Right cardiac atrium (tissue), 5 donors: ENCODE data around the gene LAMTOR2. TPM values are rescaled to one million over a fixed set of nuclear protein-coding genes. Genes with fewer than 3 reads are reported as not detected.

Experiments
- ATAC-seq, 2 donors: fragments of 200-7000 bp; cut with Tn5 transposase; one replicate each; pipeline versions ENCODE4 v1.8.0 to v1.9.1; 2020; ENCODE audit warnings: moderate library complexity in 2 of 2, mild to moderate bottlenecking in 1 of 2
- DNase-seq, 3 donors: peaks; one replicate each; pipeline ENCODE4 v3.0.0-alpha.2; 2020
- H3K27ac ChIP-seq: one replicate; pipeline ENCODE4 v1.5.1; 2013; ENCODE audit warnings: mild to moderate bottlenecking, low read length, control low read depth, moderate library complexity
- H3K27me3 ChIP-seq: one replicate; pipeline ENCODE4 v1.6.1; 2013; ENCODE audit not compliant: control insufficient read depth, insufficient read depth
- H3K4me1 ChIP-seq: one replicate; pipeline ENCODE4 v1.6.1; 2013; ENCODE audit warnings: low read length; ENCODE audit not compliant: control insufficient read depth, insufficient read depth
- H3K4me3 ChIP-seq: one replicate; pipeline ENCODE4 v1.5.1; 2013; ENCODE audit warnings: low read length, control low read depth
- H3K9me3 ChIP-seq: one replicate; pipeline ENCODE4 v1.6.1; 2013; ENCODE audit warnings: low read length; ENCODE audit not compliant: control insufficient read depth
- WGBS: extraction: QIAGEN DNeasy Blood & Tissue Kit; methylation state at CpG from one replicate; pipeline ENCODE4 v1.1.7; 2013; 5-methylcytosine and 5-hydroxymethylcytosine counted together
- intact Hi-C, 4 donors: fragments of 100-400 bp; cut with DNase I; formaldehyde crosslinking; loops; one replicate each; pipeline versions ENCODE4 v1.11.0 to v1.14.0; 2022 to 2023
- polyA plus RNA-seq: library from polyadenylated mRNA; stranded (reverse); fragments of 200-250 nt; gene quantifications from one replicate; pipeline ENCODE4 v1.2.3, GENCODE V29; 2013
- total RNA-seq, 4 donors: library from RNA; stranded (reverse); fragmentation: NEBNext Ultra II Directional; extraction: Animal tissue kit (Norgen Biotek cat#: 25700); gene quantifications; one replicate each; pipeline ENCODE4 v1.2.1, GENCODE V29; 2021
- donor health status: healthy with polysubstance abuse.
- donor health status: DM: no; HTN: yes; CAD: no.
- donor health status: DM: no; HTN: no; CAD: no.
- donor health status: DM: no; HTN: yes; CAD: no; lungs with severe emphysema.
- donor health status: DM: yes; HTN: yes; CAD: no.

The LAMTOR2 gene
- total and polyA plus RNA-seq, 5 donors, result 43.8 to 100 (median 54.8) TPM

GRCh38 chr1:156108057-156108456 lies 53.5 kb downstream of the LAMTOR2 start:
- no peak for ATAC-seq
- no peak overlapping the region for H3K27ac ChIP-seq
- 92% methylated on average over 3 of the region's 3 CpGs for WGBS

More at GRCh38 chr1:156108057-156108456, 53.5 kb downstream of the LAMTOR2 start:
- Histone ChIP-seq H3K4me1 (peaks cover 31% of the 10 kb centered on the region), H3K27me3 (no peaks in the 10 kb centered on the region), H3K9me3 (no peaks in the 10 kb centered on the region), H3K4me3 (no peak overlapping the region)
- intact Hi-C loops, result no loop called here
- no peak for DNase-seq

Other genes with a start within 250 kb of the LAMTOR2 start
- gene GON4L, start 197.6 kb upstream of the LAMTOR2 start, total RNA-seq, result 10 to 100 TPM; 24.4 to 30.2 (median 27.1) TPM
- 13.8 TPM for gene GON4L, start 197.6 kb upstream of the LAMTOR2 start, polyA plus RNA-seq
- 10 to 100 TPM; 11.4 to 15.4 (median 14.4) TPM for gene SYT11, start 195.2 kb upstream of the LAMTOR2 start, total RNA-seq
- 4.7 TPM for gene SYT11, start 195.2 kb upstream of the LAMTOR2 start, polyA plus RNA-seq
- 10 to 100 TPM; 21.6 to 26.2 (median 22.5) TPM for gene RIT1, start 143.4 kb upstream of the LAMTOR2 start, total RNA-seq
- 9.4 TPM for gene RIT1, start 143.4 kb upstream of the LAMTOR2 start, polyA plus RNA-seq
- 10 to 100 TPM; 24.0 to 29.3 (median 28.8) TPM for gene KHDC4, start 120.4 kb upstream of the LAMTOR2 start, total RNA-seq
- gene KHDC4, start 120.4 kb upstream of the LAMTOR2 start, polyA plus RNA-seq, result 20.0 TPM
- not detected for gene RXFP4, start 113.1 kb upstream of the LAMTOR2 start, total RNA-seq
- gene RXFP4, start 113.1 kb upstream of the LAMTOR2 start, polyA plus RNA-seq, result not detected
- 10 to 100 TPM; 56.6 to 75.7 (median 66.7) TPM for gene ARHGEF2, start 76.2 kb upstream of the LAMTOR2 start, total RNA-seq
- 34.9 TPM for gene ARHGEF2, start 76.2 kb upstream of the LAMTOR2 start, polyA plus RNA-seq
- gene SSR2, start 33.8 kb upstream of the LAMTOR2 start, total RNA-seq, result 100 to 1,000 TPM in 1 of 4 donors, 10 to 100 TPM in 3; 82.0 to 112 (median 93.1) TPM
- 93.3 TPM for gene SSR2, start 33.8 kb upstream of the LAMTOR2 start, polyA plus RNA-seq
- 10 to 100 TPM; 23.9 to 28.7 (median 27.0) TPM for gene UBQLN4, start 984 bp upstream of the LAMTOR2 start, total RNA-seq
- gene UBQLN4, start 984 bp upstream of the LAMTOR2 start, polyA plus RNA-seq, result 13.7 TPM
- gene RAB25, start 6.4 kb downstream of the LAMTOR2 start, total RNA-seq, result not detected
- gene RAB25, start 6.4 kb downstream of the LAMTOR2 start, polyA plus RNA-seq, result 0.07 TPM
- under 1 TPM; 0.17 to 0.33 (median 0.19) TPM for gene MEX3A, start 27.7 kb downstream of the LAMTOR2 start, total RNA-seq
- gene MEX3A, start 27.7 kb downstream of the LAMTOR2 start, polyA plus RNA-seq, result 0.25 TPM
- gene LMNA, start 59.9 kb downstream of the LAMTOR2 start, total RNA-seq, result 100 to 1,000 TPM; 238 to 451 (median 281) TPM
- 247 TPM for gene LMNA, start 59.9 kb downstream of the LAMTOR2 start, polyA plus RNA-seq
- 1 to 10 TPM; 2.3 to 3.4 (median 2.7) TPM for gene SEMA4A, start 98.8 kb downstream of the LAMTOR2 start, total RNA-seq
- 3.7 TPM for gene SEMA4A, start 98.8 kb downstream of the LAMTOR2 start, polyA plus RNA-seq
- 10 to 100 TPM; 14.2 to 21.5 (median 15.7) TPM for gene SLC25A44, start 139.3 kb downstream of the LAMTOR2 start, total RNA-seq
- 8.6 TPM for gene SLC25A44, start 139.3 kb downstream of the LAMTOR2 start, polyA plus RNA-seq
- gene PMF1, start 158.2 kb downstream of the LAMTOR2 start, total RNA-seq, result 10 to 100 TPM; 55.3 to 62.9 (median 59.5) TPM
- 93.6 TPM for gene PMF1, start 158.2 kb downstream of the LAMTOR2 start, polyA plus RNA-seq
- under 1 TPM in 3 of 4 donors, not detected in 1; 0.54 to 0.92 (median 0.66) TPM for gene BGLAP, start 187.4 kb downstream of the LAMTOR2 start, total RNA-seq
- 0.45 TPM for gene BGLAP, start 187.4 kb downstream of the LAMTOR2 start, polyA plus RNA-seq
- 1 to 10 TPM in 2 of 4 donors, under 1 TPM in 2; 0.68 to 1.5 (median 0.95) TPM for gene PAQR6, start 193.3 kb downstream of the LAMTOR2 start, total RNA-seq
- 1.3 TPM for gene PAQR6, start 193.3 kb downstream of the LAMTOR2 start, polyA plus RNA-seq
- 10 to 100 TPM; 55.2 to 73.6 (median 62.2) TPM for gene SMG5, start 228.0 kb downstream of the LAMTOR2 start, total RNA-seq
- 55.3 TPM for gene SMG5, start 228.0 kb downstream of the LAMTOR2 start, polyA plus RNA-seq
- gene TMEM79, start 229.5 kb downstream of the LAMTOR2 start, total RNA-seq, result 1 to 10 TPM in 3 of 4 donors, under 1 TPM in 1; 0.95 to 2.4 (median 1.9) TPM
- 1.9 TPM for gene TMEM79, start 229.5 kb downstream of the LAMTOR2 start, polyA plus RNA-seq
- 10 to 100 TPM; 19.8 to 28.4 (median 25.5) TPM for gene GLMP, start 240.9 kb downstream of the LAMTOR2 start, total RNA-seq
- gene GLMP, start 240.9 kb downstream of the LAMTOR2 start, polyA plus RNA-seq, result 22.0 TPM
- gene VHLL, start 244.5 kb downstream of the LAMTOR2 start, total RNA-seq, result not detected
- not detected for gene VHLL, start 244.5 kb downstream of the LAMTOR2 start, polyA plus RNA-seq